NB4 (cell line): Measurements from ENCODE around the gene SFMBT1.

Experiments
- DNase-seq: peaks from one replicate; pipeline ENCODE4 v3.0.0; 2010; ENCODE audit warnings: low read depth
- H3K4me3 ChIP-seq: one replicate; pipeline ENCODE4 v1.5.1; 2011; ENCODE audit warnings: mild to moderate bottlenecking, low read depth, low read length, moderate library complexity
- MYC ChIP-seq: IDR thresholded peaks from 2 replicates; pipeline ENCODE4 v1.6.1; 2011; ENCODE audit warnings: low read depth, low read length
- POLR2A ChIP-seq: IDR thresholded peaks from 2 replicates; pipeline ENCODE4 v1.6.1; 2011; ENCODE audit warnings: mild to moderate bottlenecking; ENCODE audit not compliant: insufficient read length; ENCODE audit errors: extremely low read depth
- TF ChIP-seq, protein P1 (sequence below): IDR thresholded peaks from one replicate; pipeline ENCODE4 v1.5.1; 2012; ENCODE audit warnings: low read depth, low read length
- TF ChIP-seq, protein P2 (sequence below): IDR thresholded peaks from 2 replicates; pipeline ENCODE4 v1.6.1; 2011; ENCODE audit warnings: low read depth, low read length

The SFMBT1 gene

DNA sequence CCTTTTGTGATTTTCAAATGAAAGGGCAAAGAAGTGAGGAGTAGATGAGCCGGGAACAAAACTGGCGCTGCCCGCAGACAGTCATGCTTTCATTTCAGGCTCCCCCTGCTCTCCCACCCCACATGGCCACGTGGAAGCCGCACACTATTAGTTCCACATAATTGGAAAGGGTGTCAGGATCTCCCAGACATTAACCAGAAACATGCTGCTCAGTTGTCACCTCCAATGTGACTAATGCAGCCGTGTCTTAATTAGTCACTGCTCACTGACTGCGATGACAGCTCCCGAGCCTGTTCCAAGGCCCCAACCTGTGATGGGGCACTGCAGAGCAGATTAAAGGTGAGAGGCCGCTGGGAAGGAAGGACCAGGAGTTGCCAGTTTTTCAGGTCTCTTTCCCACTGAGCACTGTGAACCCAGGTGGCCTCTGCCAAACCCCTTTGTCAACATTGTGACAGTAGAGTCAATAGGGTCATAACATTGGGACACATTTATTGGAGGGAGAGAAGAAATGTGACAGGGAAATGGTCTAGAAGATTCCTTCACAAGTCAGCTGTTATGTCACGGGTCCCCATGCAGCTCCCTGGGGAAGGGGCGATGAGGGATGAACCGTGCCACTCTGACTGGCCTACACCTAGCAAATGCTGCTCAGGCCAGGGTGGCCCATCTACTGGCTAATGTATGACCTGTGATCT is 38.6 kb upstream of the SFMBT1 start:
- no peak for DNase-seq
- H3K4me3 ChIP-seq, result no peak overlapping the region
- TF ChIP-seq, protein P1, sequence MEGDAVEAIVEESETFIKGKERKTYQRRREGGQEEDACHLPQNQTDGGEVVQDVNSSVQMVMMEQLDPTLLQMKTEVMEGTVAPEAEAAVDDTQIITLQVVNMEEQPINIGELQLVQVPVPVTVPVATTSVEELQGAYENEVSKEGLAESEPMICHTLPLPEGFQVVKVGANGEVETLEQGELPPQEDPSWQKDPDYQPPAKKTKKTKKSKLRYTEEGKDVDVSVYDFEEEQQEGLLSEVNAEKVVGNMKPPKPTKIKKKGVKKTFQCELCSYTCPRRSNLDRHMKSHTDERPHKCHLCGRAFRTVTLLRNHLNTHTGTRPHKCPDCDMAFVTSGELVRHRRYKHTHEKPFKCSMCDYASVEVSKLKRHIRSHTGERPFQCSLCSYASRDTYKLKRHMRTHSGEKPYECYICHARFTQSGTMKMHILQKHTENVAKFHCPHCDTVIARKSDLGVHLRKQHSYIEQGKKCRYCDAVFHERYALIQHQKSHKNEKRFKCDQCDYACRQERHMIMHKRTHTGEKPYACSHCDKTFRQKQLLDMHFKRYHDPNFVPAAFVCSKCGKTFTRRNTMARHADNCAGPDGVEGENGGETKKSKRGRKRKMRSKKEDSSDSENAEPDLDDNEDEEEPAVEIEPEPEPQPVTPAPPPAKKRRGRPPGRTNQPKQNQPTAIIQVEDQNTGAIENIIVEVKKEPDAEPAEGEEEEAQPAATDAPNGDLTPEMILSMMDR, result no peak
- TF ChIP-seq, protein P2, sequence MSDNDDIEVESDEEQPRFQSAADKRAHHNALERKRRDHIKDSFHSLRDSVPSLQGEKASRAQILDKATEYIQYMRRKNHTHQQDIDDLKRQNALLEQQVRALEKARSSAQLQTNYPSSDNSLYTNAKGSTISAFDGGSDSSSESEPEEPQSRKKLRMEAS, result no peak
- TF ChIP-seq POLR2A (no peak), MYC (no peak)

DNA sequence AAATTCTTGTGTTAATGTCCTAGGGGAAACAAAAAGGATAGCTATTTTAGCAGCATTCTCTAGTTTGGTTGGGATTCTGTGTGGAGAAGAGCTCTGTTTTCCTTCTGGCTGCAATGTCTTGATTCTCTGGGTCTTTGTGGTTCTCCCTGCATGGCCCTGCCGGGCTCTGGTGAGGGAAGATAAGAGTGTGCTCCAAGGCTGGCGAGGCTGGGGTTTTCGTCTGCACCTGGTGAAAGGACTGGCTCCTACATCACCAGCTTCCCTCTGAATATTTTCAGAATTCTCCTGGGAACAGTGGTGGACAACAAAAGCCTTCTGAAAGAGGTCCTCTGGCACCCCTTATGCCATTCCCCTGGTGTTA is 38.1 kb upstream of the SFMBT1 start:
- H3K4me3 ChIP-seq, result no peak overlapping the region
- no peak for DNase-seq
- TF ChIP-seq, protein P2, result no peak
- TF ChIP-seq, protein P1, result no peak
- TF ChIP-seq MYC (no peak), POLR2A (no peak)

DNA sequence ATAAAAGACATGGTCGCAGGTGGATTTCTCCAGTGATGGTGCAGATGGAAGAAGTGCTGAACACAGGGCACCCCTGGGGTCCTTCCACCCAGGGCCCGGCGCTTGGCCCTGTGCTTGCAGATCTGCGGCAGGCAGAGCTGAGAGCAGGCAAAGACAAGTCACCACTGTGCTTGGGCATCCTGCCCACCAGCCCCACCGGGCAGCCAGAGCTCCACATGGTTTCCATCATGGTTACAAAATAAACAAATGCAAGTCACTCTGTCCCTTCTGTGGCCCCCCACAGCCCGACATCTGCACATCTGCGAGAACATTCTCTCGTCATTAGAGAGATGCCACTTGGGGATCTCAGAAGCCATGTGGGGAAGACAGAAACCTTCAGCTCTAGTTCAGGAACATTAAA is 37.6 kb upstream of the SFMBT1 start:
- TF ChIP-seq MYC, result no peak
- TF ChIP-seq, protein P2, result no peak
- H3K4me3 ChIP-seq, result no peak overlapping the region
- no peak for DNase-seq

DNA sequence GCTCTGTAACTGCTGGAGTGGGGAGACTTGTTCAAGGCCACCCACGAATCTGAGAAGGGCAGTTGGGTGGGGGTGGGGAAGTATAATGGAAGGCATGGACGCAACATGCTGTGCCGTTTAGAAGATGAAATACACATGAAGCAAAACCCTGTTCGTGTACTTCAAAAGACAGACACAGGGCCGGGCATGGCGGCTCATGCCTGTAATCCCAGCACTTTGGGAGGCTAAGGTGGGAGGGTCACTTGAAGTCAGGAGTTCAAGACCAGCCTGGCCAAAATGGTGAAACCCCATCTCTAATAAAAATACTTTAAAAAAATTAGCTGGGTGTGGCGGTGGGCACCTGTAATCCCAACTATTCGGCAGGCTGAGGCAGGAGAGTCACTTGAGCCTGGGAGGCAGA is 36.9 kb upstream of the SFMBT1 start:
- TF ChIP-seq POLR2A (no peak), MYC (no peak)
- TF ChIP-seq, protein P1, result no peak
- TF ChIP-seq, protein P2, result no peak
- no peak overlapping the region for H3K4me3 ChIP-seq
- DNase-seq, result no peak

DNA sequence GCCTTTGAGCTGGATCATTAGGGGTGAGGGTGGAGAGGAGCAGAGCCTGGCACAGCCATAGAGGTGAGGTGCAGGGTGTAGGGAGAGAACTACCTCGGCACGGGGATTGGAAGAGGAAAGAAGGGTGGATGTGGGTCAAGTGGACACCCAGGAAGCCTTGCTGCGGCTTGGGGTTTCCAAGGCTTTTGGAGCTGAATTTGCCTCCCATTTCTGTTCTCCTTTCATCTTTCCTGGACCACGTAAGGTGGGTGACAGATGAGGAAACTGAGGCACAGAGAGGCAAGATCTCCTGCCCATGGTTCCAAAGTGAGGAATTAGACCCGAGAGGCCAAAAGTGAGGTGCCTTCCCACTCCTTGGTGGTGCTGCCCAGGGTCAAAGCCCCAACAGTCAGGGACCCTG is 35.4 kb upstream of the SFMBT1 start:
- no peak for DNase-seq
- no peak overlapping the region for H3K4me3 ChIP-seq
- TF ChIP-seq, protein P1, result no peak
- TF ChIP-seq POLR2A (no peak), MYC (no peak)
- TF ChIP-seq, protein P2, result no peak

DNA sequence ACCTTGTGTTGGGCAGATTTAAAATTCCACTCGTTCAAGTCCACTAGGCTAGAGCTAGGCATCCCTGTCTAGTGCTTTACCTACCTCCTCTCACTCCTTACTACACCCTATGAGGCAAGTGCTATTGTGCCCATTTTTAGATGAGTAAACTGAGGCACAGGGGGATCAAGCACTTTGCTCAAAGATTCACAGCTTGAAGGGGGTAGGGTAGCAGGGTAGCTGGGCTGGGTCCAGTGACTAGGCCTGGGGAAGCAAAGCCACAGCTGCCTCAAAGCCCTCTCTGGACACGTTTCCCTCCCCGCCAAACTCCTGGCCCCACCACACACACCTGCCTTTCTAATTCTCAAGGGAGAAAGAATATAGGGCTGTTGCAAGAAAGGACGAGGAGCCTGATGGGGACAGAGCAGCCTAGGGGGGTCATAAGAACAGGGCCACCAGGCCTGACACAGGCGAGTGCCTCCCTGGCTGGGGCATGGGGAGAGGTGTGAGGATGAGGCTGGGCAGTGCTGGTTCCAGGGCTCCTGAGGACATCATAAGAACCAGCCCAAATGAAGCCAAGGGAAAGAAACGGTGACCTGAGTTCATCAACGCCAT is 34.8 kb upstream of the SFMBT1 start:
- no peak overlapping the region for H3K4me3 ChIP-seq
- no peak for DNase-seq
- no peak for TF ChIP-seq POLR2A
- TF ChIP-seq MYC, result no peak
- TF ChIP-seq, protein P1, result no peak
- TF ChIP-seq, protein P2, result no peak
